ENCODE results near the gene SLC44A4.
"Not testable (repeated sequence)": the region's sequence is repeated elsewhere in the genome, so short reads cannot be mapped to it uniquely, and the experiment has no call there.

Gene SLC44A4

GRCh38 chr6:31878726-31879125, at the start of gene SLC44A4:
Gene SLC44A4 (minus strand): TSS chr6:31878997. CDS start chr6:31878980, 17 bp downstream.
- no peak for DNase-seq

GRCh38 chr6:31928672-31928939, 49.8 kb upstream of the SLC44A4 start:
- no peak for DNase-seq

- no peak for DNase-seq
These were observed 49.3 kb upstream of the SLC44A4 start for GRCh38 chr6:31927863-31928671.

- no peak for DNase-seq
These were observed 48.6 kb upstream of the SLC44A4 start, which contains the start of gene C2 for GRCh38 chr6:31927242-31927862. Gene C2 (plus strand): TSS chr6:31927717. CDS start chr6:31927753, 36 bp downstream.

GRCh38 chr6:31922942-31923341, 44.1 kb upstream of the SLC44A4 start:
- peak; percentile 28 for DNase-seq

- no peak for DNase-seq
These were observed 42.0 kb upstream of the SLC44A4 start for GRCh38 chr6:31920811-31921210.

- no peak for DNase-seq
These were observed 41.0 kb upstream of the SLC44A4 start for GRCh38 chr6:31919624-31920303.

- no peak for DNase-seq
These were observed 39.4 kb upstream of the SLC44A4 start for GRCh38 chr6:31918069-31918720.

- DNase-seq: no peak
These were observed 37.0 kb upstream of the SLC44A4 start for GRCh38 chr6:31915756-31916155.

- no peak for DNase-seq
These were observed 36.6 kb upstream of the SLC44A4 start for GRCh38 chr6:31915351-31915750.

- DNase-seq: no peak
These were observed 33.2 kb upstream of the SLC44A4 start for GRCh38 chr6:31911826-31912585.

GRCh38 chr6:31909298-31909697, 30.5 kb upstream of the SLC44A4 start:
- DNase-seq: not testable (repeated sequence)

- DNase-seq: no peak
These were observed 30.0 kb upstream of the SLC44A4 start for GRCh38 chr6:31908791-31909190.

GRCh38 chr6:31908255-31908654, 29.5 kb upstream of the SLC44A4 start:
- not testable (repeated sequence) for DNase-seq

- DNase-seq: no peak
These were observed 28.5 kb upstream of the SLC44A4 start for GRCh38 chr6:31907158-31907813.

GRCh38 chr6:31906727-31907126, 27.9 kb upstream of the SLC44A4 start:
- DNase-seq: not testable (repeated sequence)

- DNase-seq: no peak
These were observed 27.3 kb upstream of the SLC44A4 start for GRCh38 chr6:31906122-31906521.

GRCh38 chr6:31905041-31905440, 26.2 kb upstream of the SLC44A4 start:
- DNase-seq: no peak

- no peak for DNase-seq
These were observed 25.2 kb upstream of the SLC44A4 start for GRCh38 chr6:31903957-31904356.

- DNase-seq: peak; percentile 90
These were observed 23.3 kb upstream of the SLC44A4 start, which contains the start of gene ZBTB12 for GRCh38 chr6:31901953-31902643. Gene ZBTB12 (minus strand): TSS chr6:31902086. CDS start chr6:31901305, 781 bp downstream.

- DNase-seq: peak; percentile 66
These were observed 22.7 kb upstream of the SLC44A4 start for GRCh38 chr6:31901415-31901952.

All from CD4-positive, alpha-beta T cell treated with Interleukin-12 subunit alpha and Interleukin-12 subunit beta, for 1 hour (primary cell).